Neural cell (in vitro differentiated cells): ENCODE results near the gene RFX2.

ENCODE experiments used
- CTCF ChIP-seq: fragments of 450-650 bp; IDR thresholded peaks from 2 replicates; pipeline ENCODE4 v1.5.1; 2014; ENCODE audit warnings: antibody characterized with exemption, mild to moderate bottlenecking, moderate library complexity; ENCODE audit not compliant: poor library complexity, severe bottlenecking
- EP300 ChIP-seq: fragments of 450-650 bp; conservative IDR thresholded peaks from 2 replicates; pipeline ENCODE4 v1.6.1; 2014; ENCODE audit warnings: antibody characterized with exemption, mild to moderate bottlenecking, moderate library complexity; ENCODE audit not compliant: poor library complexity, severe bottlenecking
- EZH2 ChIP-seq: fragments of 200-600, 300-800 bp; shearing (Covaris generic), sonication (generic); IDR thresholded peaks from 2 replicates; pipeline ENCODE4 v1.6.1; 2014; ENCODE audit warnings: antibody characterized with exemption, low read length, borderline replicate concordance, mild to moderate bottlenecking; ENCODE audit not compliant: insufficient read depth, poor library complexity, severe bottlenecking
- POLR2AphosphoS5 ChIP-seq: IDR thresholded peaks from 2 replicates; pipeline ENCODE4 v1.6.1; 2012
- RAD21 ChIP-seq: fragments of 450-650 bp; conservative IDR thresholded peaks from 2 replicates; pipeline ENCODE4 v1.6.1; 2014; ENCODE audit warnings: antibody characterized with exemption, mild to moderate bottlenecking, moderate library complexity
- REST ChIP-seq: IDR thresholded peaks from 2 replicates; pipeline ENCODE4 v1.6.1; 2012; ENCODE audit warnings: borderline replicate concordance
- SMC3 ChIP-seq: fragments of 450-650 bp; conservative IDR thresholded peaks from 2 replicates; pipeline ENCODE4 v1.6.1; 2014; ENCODE audit warnings: antibody characterized with exemption, mild to moderate bottlenecking, moderate library complexity; ENCODE audit not compliant: poor library complexity
- TAF1 ChIP-seq: IDR thresholded peaks from 2 replicates; pipeline ENCODE4 v1.6.1; 2012; ENCODE audit warnings: low read depth

GRCh38 chr19:6061376-6062130 is 48.7 kb downstream of the RFX2 start:
- TF ChIP-seq CTCF (no peak), POLR2AphosphoS5 (no peak), RAD21 (no peak), EZH2 (no peak), REST (no peak), EP300 (no peak), SMC3 (no peak), TAF1 (no peak)
